Keratinocyte (primary cell): ENCODE measurements around the gene UBFD1. TPM values are rescaled to one million over a fixed set of nuclear protein-coding genes. Genes with fewer than 3 reads are reported as not detected.

ENCODE experiments used
- DNase-seq: peaks from one replicate; pipeline ENCODE4 v3.0.0-alpha.2; 2011; ENCODE audit warnings: low read depth, missing footprints, low spot score
- FAIRE-seq: peaks from 2 replicates; lab custom pipeline; 2011; peaks lifted over from hg19 to GRCh38; lab: Jason Lieb, UNC
- H2AFZ ChIP-seq: 2 replicates; pipeline ENCODE4 v1.6.0; 2012; ENCODE audit warnings: low read length, control low read depth, inconsistent platforms; ENCODE audit not compliant: control insufficient read depth
- H3K27ac ChIP-seq: 2 replicates; pipeline ENCODE4 v1.5.1; 2011; ENCODE audit warnings: low read length; ENCODE audit not compliant: control insufficient read depth, insufficient read depth
- H3K27me3 ChIP-seq: 3 replicates; pipeline ENCODE4 v1.6.0; 2011; ENCODE audit warnings: low read length; ENCODE audit not compliant: control insufficient read depth, insufficient read depth; ENCODE audit errors: extremely low read depth
- H3K36me3 ChIP-seq, 2 experiments: 2 replicates in 1 of 2; 3 replicates in 1 of 2; pipeline ENCODE4 v1.5.1; 2011; ENCODE audit warnings: low read length in 2 of 2, mild to moderate bottlenecking in 1 of 2; ENCODE audit not compliant: control insufficient read depth in 2 of 2, insufficient read depth in 2 of 2; ENCODE audit errors: extremely low read depth in 1 of 2
- H3K4me1 ChIP-seq: 3 replicates; pipeline ENCODE4 v1.5.1; 2011; ENCODE audit warnings: low read length; ENCODE audit not compliant: control insufficient read depth, insufficient read depth; ENCODE audit errors: extremely low read depth
- H3K4me2 ChIP-seq: 3 replicates; pipeline ENCODE4 v1.6.0; 2011; ENCODE audit warnings: low read depth, low read length; ENCODE audit not compliant: control insufficient read depth, insufficient read depth; ENCODE audit errors: extremely low read depth
- H3K4me3 ChIP-seq, 3 experiments: fragments of 200-600 bp in 1 of 3; sonication (generic) in 1 of 3; 2 replicates in 2 of 3; 3 replicates in 1 of 3; pipeline ENCODE4 v1.5.1; 2011 to 2016; ENCODE audit warnings: low read length in 3 of 3, mild to moderate bottlenecking in 3 of 3, control low read depth in 2 of 3, inconsistent platforms in 1 of 3, low read depth in 1 of 3, mixed read lengths in 1 of 3, mixed run types in 1 of 3, moderate library complexity in 1 of 3; ENCODE audit not compliant: control insufficient read depth in 2 of 3, insufficient read depth in 2 of 3; ENCODE audit errors: extremely low read depth in 1 of 3
- H3K79me2 ChIP-seq: 2 replicates; pipeline ENCODE4 v1.6.0; 2012; ENCODE audit warnings: low read length; ENCODE audit not compliant: control insufficient read depth, insufficient read depth
- H3K9ac ChIP-seq: 3 replicates; pipeline ENCODE4 v1.6.0; 2011; ENCODE audit warnings: low read length; ENCODE audit not compliant: control insufficient read depth, insufficient read depth; ENCODE audit errors: extremely low read depth
- H3K9me1 ChIP-seq: 3 replicates; pipeline ENCODE4 v1.6.0; 2011; ENCODE audit warnings: low read length; ENCODE audit not compliant: control insufficient read depth, insufficient read depth; ENCODE audit errors: extremely low read depth
- H3K9me3 ChIP-seq: 2 replicates; pipeline ENCODE4 v1.5.1; 2012; ENCODE audit warnings: low read depth, low read length; ENCODE audit not compliant: control insufficient read depth
- H4K20me1 ChIP-seq: 3 replicates; pipeline ENCODE4 v1.6.0; 2011; ENCODE audit warnings: low read length; ENCODE audit not compliant: control insufficient read depth, insufficient read depth; ENCODE audit errors: extremely low read depth
- EZH2 ChIP-seq: IDR thresholded peaks from one replicate; pipeline ENCODE4 v1.6.1; 2012; ENCODE audit warnings: inconsistent platforms, mild to moderate bottlenecking, low read length, moderate library complexity
- dilution Hi-C: fragments of 300-500 bp; cut with MboI; formaldehyde crosslinking; loops from one replicate; pipeline ENCODE4 v1.7.0; 2020; ENCODE audit warnings: low sequenced_read_pairs; ENCODE audit not compliant: extremely low pct_ligation_motif_present
- polyA plus RNA-seq, 5 experiments: library from polyadenylated mRNA; depleted of rRNA in 3 of 5; stranded (reverse) in 3 of 5; stranded (forward) in 1 of 5; unstranded in 1 of 5; fragments of >200 nt; gene quantifications; 1 replicate in 1 of 5; 2 replicates in 3 of 5; 3 replicates in 1 of 5; pipeline versions ENCODE4 v1.2.1 to v1.2.3, GENCODE V29; 2011 to 2012; ENCODE audit warnings: missing spikeins in 2 of 5, low read depth in 1 of 5, low replicate concordance in 1 of 5
- TF ChIP-seq, protein P1 (sequence below), 3 experiments: IDR thresholded peaks in 1 of 3; conservative IDR thresholded peaks in 1 of 3; optimal IDR thresholded peaks in 1 of 3; 2 replicates in 2 of 3; 3 replicates in 1 of 3; pipeline versions ENCODE3 to v1.5.1; 2011; ENCODE audit warnings: low read length in 3 of 3, mild to moderate bottlenecking in 3 of 3, moderate library complexity in 2 of 3, control low read depth in 1 of 3, inconsistent platforms in 1 of 3; ENCODE audit not compliant: insufficient read depth in 2 of 3; ENCODE audit errors: extremely low read depth in 1 of 3

Gene UBFD1
- polyA plus RNA-seq, 1 donor (not counting 4 experiments of a cell fraction or from before 2014, with no cell fraction given): 36.3 TPM

- Histone ChIP-seq H3K4me1 (peaks cover 4% of the 10 kb centered on the region), H3K79me2 (peaks cover 31% of the 10 kb centered on the region), H3K9me3 (no peaks in the 10 kb centered on the region), H2AFZ (no peak overlapping the region), H3K4me2 (no peak overlapping the region), H3K27ac (no peak overlapping the region), H4K20me1 (no peaks in the 10 kb centered on the region), H3K9ac (no peak overlapping the region), H3K4me3 (no peak overlapping the region), H3K36me3 (peaks cover 43 to 48% of the 10 kb centered on the region in 2 experiments), H3K27me3 (no peaks in the 10 kb centered on the region), H3K9me1 (no peaks in the 10 kb centered on the region)
- DNase-seq: no peak
- no peak for FAIRE-seq
- TF ChIP-seq, protein P1, sequence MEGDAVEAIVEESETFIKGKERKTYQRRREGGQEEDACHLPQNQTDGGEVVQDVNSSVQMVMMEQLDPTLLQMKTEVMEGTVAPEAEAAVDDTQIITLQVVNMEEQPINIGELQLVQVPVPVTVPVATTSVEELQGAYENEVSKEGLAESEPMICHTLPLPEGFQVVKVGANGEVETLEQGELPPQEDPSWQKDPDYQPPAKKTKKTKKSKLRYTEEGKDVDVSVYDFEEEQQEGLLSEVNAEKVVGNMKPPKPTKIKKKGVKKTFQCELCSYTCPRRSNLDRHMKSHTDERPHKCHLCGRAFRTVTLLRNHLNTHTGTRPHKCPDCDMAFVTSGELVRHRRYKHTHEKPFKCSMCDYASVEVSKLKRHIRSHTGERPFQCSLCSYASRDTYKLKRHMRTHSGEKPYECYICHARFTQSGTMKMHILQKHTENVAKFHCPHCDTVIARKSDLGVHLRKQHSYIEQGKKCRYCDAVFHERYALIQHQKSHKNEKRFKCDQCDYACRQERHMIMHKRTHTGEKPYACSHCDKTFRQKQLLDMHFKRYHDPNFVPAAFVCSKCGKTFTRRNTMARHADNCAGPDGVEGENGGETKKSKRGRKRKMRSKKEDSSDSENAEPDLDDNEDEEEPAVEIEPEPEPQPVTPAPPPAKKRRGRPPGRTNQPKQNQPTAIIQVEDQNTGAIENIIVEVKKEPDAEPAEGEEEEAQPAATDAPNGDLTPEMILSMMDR (optimal IDR thresholded peaks at IDR 0.05 in 1 of 3, IDR thresholded peaks at IDR 0.05 in 1 of 3, conservative IDR thresholded peaks at IDR 0.05 in 1 of 3; ENCODE audit: extremely low read depth in 1 of 3, insufficient read depth in 2 of 3, low read length in 3 of 3): no peak
- no peak for TF ChIP-seq EZH2
- dilution Hi-C loops: no loop called here
Observed at GRCh38 chr16:23562505-23562904, 5.0 kb downstream of the UBFD1 start.

DNA sequence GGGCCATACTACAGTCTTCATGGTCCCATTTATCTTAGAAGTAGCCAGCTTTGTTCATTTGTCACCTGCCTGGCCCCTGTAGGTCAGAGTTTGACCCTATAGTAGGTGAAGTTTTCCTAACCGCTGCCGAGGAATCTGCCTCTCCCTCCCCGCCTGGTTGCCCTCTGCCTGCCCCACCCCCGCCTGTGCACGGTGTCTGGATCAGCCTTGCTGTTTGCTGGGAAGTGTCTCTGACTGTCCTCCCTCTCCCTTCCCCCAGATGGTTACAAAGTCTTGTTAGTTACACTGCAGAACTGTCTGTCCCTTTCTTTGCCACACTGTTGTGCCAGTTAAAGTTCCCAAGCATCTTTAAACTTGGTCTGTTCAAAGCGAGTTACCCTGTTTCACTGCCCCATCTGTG lies 5.7 kb downstream of the UBFD1 start:
- TF ChIP-seq, protein P1 (optimal IDR thresholded peaks at IDR 0.05 in 1 of 3, IDR thresholded peaks at IDR 0.05 in 1 of 3, conservative IDR thresholded peaks at IDR 0.05 in 1 of 3; ENCODE audit: extremely low read depth in 1 of 3, insufficient read depth in 2 of 3, low read length in 3 of 3): no peak
- TF ChIP-seq EZH2: no peak
- no peaks in the 10 kb centered on the region for H3K27me3 ChIP-seq

More for the DNA sequence above, 5.7 kb downstream of the UBFD1 start:
- Histone ChIP-seq H3K9me1 (no peaks in the 10 kb centered on the region), H3K4me1 (peaks cover 4% of the 10 kb centered on the region), H3K4me3 (no peak overlapping the region), H3K9me3 (no peaks in the 10 kb centered on the region), H3K4me2 (no peak overlapping the region), H3K9ac (no peak overlapping the region), H3K27ac (no peak overlapping the region), H2AFZ (no peak overlapping the region), H3K36me3 (peaks cover 43 to 53% of the 10 kb centered on the region in 2 experiments), H3K79me2 (peaks cover 26% of the 10 kb centered on the region), H4K20me1 (no peaks in the 10 kb centered on the region)
- dilution Hi-C loops: no loop called here
- DNase-seq: no peak
- no peak for FAIRE-seq
